Measurements from ENCODE around the gene EXOC6B.

The EXOC6B gene

DNA sequence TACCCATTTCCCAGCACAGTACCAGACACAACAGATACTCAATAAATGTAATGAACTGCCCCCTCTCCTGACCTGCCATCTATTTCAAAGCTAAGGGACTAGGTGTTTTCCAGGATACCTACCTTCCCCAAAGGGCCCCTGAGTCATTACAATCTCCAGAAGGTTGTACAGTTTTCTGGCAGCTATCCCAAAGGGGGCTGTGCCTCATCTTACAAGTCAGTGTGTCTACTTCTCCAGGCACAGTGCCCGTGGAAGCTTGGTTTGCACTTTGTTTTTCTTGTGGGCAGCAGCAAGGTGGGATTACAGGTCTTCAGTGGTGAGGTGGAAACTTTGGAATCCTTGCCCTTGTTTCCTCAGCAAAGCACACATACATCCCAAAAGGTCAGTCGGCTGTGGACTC is 615.4 kb downstream of the EXOC6B start:
- no peak for DNase-seq (ENCODE audit: low spot score)

DNA sequence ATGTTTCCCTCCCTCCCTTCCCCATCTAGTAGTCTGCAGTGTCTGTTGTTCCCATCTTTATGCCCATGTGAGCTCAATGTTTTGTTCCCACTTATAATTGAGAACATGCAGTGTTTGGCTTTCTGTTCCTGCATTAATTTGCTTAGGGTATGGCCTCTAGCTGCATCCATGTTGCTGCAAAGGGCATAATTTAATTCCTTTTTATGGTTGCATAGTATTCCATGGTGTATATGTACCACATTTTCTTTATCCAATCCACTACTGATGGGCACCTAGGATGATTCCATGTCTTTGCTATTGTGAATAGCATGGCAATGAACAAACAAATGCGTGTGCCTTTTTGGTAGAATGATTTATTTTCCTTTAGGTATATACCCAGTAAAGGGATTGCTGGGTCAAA is 617.6 kb downstream of the EXOC6B start:
- no peak for DNase-seq (ENCODE audit: low spot score)

DNA sequence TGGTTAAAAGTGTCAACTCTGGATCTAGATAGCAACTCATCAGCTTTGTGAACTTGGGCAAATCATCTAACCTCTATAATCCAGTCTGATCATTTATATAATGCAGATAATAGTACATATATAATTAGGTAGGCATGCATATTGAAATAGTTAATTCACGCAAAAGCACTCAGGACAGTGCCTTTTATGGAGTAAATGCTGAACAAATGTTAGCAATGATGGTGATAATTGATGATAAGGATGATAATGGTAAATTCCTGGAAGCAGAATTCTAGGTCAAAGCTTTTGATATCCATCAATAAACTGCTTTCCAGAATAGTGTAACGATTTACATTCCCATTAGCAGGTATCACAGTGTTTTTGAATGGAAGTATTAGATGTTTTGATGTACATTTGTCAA is 618.5 kb downstream of the EXOC6B start:
- DNase-seq (ENCODE audit: low spot score): no peak

DNA sequence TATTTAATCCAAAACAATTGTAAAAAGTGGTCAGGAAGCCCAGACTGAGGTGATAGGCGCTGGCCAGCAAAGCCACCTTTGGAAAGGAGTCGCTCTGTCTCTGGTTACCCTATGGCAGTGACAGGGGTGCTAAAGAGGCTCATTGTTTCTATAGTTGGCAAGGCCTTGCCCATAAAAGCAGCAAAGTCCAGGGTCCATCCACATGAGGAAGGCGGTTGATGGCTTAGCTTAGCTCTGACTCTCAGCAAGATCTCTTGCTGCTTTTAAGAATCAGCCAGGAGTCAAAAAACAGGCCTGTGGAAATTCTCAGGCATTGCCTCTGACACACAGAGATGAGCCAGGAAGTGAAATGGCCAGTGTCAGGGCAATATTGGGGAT is 620.3 kb downstream of the EXOC6B start:
- DNase-seq (ENCODE audit: low spot score): no peak

DNA sequence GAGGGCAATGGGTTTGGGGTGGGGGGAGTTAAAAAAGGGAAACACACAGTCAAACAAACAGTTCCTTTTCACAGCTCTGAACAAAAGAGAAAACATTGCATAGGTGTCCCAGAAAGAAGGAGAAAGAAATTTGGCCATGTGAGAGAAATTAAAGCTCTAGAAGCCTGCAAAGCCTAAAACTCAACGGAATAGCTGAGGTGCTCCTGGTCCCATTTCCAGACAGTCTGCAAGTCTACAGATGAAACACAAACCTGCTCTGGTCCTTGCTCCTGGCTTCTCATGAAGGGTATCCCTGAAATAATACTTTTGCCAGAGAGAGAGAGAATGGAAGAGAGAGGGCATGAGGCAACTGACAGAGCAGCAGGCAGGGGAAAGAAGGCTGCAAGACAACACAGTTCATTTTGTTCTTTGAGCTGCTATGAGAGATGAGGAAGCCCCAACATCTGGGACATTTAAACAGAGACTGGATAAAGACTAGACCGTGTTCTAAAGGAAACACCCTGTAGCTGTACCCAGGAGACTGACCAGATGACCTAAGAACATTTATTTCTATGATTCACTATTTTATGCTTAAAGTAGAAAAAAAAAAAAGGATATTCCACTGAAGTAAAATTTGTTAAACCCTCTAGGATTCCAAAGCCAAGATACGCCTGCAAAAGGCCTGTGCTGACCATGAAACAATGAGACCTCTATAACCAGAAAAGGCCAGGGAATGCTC is 620.9 kb downstream of the EXOC6B start:
- no peak for DNase-seq (ENCODE audit: low spot score)

DNA sequence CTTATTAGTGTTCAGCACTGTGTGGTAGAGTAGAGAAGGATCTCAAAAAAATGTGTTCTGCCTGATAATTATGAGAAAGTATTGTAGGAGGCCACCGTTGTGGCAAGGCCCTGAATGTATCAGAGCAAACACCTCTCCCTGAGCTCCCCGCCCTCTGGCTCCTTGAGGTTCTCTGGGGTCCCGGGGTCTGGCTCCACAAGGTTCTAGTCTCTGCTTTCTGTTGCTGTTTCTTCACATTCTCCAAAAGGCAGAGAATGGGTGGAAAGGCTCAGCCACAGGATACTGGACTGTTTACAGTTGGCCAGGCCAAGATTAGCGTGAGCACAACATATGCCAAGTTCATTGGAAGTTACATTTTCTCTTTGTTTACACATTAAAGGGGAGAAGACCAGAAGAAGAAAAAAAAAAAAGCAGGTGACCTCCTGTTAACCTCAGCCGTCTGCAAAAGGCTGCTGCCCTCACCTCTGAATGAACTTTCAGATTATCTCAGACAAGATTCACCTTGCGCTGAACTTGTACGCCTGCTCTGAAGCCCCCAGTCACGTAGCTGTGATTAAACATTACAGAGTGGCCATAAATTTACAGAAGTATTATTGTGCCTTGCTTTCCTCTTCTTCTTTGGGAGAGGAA is 621.6 kb downstream of the EXOC6B start:
- no peak for DNase-seq (ENCODE audit: low spot score)

DNA sequence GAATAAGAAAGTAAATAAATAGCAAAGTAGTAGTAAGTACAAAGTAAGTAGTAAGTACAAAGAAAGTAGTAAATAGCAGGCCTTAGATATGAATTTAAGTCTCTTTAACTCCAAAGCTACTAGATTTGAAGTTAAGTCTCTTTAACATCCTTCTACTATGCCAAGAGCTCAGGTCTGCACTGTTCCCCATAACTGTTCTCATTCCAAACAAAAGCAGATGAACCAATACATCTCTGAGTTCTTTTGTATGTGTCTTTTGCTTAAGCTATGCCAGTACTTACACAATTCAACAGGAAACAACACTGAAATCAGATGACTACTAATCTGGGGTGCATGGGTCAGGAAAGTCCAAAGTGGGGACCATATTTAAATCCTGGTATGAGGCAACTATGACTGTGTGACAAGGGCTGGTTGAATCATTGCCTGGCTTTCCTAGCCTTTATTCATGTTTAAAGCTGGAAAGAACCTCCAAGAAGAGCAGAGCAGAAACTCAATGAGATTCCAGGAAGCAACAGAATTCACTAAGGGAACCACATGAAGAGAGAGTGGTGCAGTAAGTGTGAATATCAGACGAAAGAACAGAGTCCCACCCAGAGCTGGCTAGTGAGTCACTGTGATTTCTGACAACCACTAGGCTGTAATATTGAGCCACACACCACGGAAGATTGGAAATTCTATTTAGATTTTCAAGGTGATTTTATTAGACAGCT is 627.1 kb downstream of the EXOC6B start:
- no peak for DNase-seq (ENCODE audit: low spot score)

DNA sequence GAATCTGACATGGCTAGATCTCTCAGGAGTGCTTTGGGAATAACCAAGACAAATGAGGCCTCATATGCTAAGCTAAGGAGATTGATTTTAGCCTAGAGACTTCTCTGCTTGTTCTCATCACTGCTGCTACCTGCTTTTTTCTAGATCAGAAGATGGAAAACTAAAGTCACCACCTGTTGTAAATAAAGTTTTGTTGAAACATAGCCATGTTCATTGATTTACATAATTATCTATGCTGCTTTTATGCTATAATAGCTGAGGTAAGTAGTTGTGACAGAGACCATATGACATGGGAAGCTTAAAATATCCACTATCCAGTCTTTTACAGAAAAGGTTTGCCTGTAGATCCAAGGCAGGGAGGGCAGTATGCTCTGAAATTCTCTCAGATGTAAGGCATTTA is 632.1 kb downstream of the EXOC6B start:
- DNase-seq (ENCODE audit: low spot score): no peak

DNA sequence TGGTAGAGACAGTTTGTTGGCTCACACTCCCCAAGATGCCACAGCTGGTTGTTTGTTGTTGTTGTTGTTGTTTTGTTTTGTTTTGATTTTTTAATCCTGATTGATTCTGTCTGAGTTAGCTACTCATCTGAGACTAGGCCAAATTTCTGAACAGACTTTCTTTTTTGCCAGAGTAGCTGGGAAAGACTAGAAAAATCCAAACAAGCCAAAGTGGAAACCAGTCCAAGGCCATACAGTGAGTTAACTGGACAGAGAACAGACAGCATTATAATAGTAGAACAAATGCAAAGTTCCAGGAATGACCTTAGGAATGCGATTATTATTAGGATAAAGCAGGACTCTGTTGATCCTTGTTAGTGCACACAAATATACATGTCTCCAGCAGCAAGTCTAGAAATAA is 634.4 kb downstream of the EXOC6B start:
- no peak for DNase-seq (ENCODE audit: low spot score)

DNA sequence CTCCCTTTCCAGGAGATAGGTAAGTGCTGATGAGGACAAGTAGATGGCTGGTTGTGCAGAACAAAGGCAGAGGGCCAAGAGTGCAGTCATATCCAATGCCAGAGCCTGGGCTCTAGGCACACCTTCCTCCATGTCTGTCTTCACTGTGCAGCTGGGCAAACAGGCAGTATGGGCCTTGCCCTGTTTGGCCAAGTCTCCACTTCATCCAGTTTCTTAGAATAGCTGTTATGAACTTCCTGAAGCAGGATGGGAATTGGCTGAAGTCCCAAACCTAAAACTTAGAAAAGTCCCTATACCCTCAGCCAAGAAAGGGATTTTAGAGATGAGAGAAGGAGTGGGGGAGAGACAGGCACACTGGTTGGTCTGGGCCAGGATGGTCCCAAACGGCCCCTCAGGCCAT is 640.6 kb downstream of the EXOC6B start:
- no peak for DNase-seq (ENCODE audit: low spot score)

DNA sequence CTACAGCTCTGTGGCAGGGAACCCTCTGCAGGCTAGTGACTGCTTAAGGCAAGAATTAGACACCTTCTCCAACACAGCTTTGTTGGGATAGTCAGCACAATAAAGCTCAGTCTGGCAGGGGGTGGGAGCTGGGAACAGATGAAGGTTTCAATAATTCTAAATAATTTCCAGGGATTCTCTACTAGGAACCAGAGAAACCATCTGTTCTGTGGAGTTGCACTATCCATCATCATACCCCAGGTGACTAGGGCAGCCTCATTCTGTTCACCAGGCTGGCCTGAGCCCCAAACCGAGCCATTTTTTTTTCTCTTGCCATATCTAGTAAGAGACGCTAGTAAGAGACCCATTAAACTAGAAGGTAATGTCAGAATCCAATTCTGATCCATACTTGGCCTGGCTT is 642.4 kb downstream of the EXOC6B start:
- DNase-seq (ENCODE audit: low spot score): no peak

DNA sequence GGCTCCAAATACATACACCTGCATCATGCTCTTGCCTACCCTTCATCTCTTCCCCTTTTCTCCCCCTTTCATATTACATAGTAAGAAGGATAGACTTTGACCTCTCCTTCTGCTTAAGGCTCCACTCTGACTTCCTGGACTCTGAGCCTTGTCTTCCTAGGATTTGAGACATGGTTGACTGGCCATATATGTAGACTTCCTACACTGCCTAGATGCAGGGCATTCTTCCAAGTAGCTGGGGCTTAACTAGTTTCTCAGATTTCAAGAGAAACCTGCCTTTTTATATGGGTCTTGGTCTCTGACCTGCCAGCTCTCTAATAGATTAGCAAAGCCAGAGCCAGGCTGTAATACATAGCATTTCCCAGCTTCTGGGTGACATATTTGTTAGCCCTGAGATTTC is 642.8 kb downstream of the EXOC6B start:
- DNase-seq (ENCODE audit: low spot score): no peak

DNA sequence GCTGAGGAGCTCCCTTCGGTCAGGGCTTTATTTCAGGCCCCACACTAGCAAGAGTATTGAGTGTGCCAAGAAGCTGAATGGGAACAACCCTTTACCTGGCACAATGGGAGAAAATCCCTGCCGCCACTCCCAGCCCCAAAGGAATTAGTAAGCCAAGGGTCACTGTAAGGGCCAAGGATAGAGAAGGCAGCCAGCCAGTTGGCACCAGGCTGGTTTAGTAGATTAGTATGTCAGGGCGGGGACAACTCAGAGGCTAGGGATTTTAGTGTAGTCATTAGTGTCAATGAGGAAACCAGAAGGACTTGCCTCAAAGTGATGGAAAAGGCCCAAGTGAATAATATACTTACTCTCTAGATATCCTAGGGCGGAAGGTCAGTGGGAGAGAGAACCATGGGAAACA is 643.3 kb downstream of the EXOC6B start:
- DNase-seq (ENCODE audit: low spot score): no peak

DNA sequence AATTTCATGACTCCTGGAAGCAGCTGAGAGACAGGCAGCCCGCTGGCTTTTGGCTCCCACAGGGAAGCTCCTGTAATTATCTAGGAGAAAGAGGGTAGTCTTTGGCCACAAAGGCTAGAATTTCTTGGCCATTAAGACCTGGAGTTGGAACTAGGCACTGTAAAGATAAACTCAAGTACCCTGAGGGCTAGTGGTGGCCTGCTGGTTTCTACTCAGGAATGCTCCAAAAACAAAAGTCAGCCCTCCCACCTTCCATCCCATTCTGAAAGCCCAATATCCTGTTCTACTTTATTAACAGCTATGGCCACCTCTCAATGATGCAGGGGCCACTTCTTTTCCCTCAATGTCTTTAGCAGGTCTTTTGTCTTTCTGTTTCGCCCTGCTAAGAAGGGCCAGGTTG is 644.2 kb downstream of the EXOC6B start:
- no peak for DNase-seq (ENCODE audit: low spot score)

DNA sequence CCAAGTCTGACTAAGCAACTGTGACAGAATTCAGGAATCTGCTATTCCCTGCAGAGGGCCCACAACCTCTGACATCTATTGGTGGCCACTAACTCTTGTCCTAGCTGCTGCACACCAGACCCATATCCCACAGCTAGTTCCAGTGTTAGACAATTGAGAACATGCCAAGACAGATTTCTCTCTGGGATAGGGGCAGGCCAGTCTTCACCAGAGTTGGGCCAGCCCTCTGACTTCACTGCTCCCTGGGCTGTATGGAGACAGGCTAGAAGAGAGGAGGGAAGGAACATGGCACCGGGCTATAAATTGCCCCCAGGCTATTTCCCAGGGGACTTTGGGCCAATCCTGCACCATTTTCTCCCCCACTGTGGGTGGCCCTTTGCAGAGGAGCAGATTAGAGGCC is 645.5 kb downstream of the EXOC6B start:
- DNase-seq (ENCODE audit: low spot score): no peak

DNA sequence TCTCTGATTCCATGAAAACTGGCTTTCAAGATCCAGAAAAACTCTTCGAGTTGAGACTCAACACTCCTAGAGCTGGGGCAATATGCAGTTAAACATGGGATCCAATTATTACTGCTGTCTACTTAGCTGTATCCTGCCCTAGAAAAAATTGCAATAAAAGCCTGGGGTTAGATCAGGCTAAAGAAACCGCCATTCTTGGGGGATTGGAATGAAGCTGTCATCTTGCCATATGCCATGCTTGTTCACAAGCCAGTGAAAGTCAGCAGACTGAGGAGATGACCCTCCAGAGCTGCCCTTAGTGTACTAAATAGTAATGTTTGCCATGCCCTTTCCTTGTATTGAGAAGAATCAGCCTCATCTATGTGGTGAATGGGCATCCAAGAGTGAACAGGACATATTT is 647.3 kb downstream of the EXOC6B start:
- DNase-seq (ENCODE audit: low spot score): no peak

DNA sequence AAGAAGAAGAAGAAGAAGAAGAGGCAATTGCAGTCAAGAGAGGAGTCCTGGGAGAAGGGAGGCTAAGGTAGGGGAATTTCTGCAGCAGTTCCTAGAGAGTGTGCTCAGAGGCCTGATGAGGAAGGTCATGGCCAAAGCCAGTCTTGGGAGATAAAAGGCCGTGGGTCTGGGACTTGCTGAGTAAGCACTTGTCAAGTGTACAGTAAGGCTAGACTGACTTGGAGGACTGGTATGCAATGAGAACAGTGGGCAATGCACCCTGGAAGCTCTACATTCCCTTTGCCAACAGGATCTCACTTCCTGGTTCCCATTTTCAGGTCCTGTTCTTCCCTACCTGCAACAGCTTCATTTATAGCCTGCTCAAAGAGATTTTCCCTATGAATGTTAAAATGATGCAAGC is 649.6 kb downstream of the EXOC6B start:
- DNase-seq (ENCODE audit: low spot score): no peak

DNA sequence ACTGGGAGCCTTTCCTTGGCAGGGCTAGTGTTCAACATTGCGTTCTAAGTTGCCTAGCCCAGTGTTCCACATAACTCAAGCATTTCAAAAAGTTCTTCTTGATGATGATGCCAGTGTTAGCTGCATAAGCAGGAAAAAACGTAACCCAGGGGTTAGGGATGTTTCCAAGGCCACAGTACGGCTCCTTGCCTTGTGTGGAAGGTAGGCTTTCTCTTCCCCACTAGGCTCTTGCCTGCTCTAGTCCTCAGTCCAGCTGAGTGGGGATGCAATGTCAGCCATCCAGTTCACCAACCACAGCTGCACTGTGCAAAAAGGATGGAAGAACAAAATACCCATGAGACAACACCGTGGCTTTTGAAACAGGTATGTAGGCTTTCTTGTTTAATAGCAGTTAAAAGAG is 650.2 kb downstream of the EXOC6B start:
- no peak for DNase-seq (ENCODE audit: low spot score)

DNA sequence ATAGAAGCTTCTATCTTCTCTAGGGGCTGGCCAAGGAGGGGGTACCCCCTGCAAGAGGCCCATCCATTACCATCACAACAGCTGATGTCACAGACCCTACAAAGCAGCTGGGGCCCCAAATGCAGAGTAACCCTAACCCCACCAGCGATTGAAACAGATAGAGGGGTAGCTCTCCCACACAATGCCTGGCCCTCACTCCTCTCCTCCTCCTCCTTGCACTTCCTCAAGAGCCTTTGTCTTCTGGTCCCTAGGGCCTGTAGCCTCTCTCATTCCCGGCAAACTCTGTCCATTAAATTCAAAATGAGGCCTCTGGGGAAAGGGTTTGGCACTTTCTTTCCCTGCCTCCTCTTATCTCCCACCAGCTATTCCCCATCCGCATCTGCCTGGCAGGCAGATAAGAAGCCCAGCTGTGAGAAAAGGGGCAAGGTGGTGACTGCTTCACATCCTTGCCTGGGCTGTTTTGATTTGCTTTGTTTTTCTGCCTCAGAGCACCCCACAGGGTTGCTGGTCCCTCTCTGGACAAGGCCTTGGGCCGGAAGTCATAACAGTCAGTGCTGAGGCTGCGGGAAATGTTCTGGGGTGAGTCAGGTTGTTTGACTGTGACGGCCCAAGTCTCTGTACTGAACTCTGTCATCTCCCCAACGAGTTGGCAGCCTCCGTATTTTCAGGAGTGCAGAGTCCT is 652.1 kb downstream of the EXOC6B start:
- no peak for DNase-seq (ENCODE audit: low spot score)

DNA sequence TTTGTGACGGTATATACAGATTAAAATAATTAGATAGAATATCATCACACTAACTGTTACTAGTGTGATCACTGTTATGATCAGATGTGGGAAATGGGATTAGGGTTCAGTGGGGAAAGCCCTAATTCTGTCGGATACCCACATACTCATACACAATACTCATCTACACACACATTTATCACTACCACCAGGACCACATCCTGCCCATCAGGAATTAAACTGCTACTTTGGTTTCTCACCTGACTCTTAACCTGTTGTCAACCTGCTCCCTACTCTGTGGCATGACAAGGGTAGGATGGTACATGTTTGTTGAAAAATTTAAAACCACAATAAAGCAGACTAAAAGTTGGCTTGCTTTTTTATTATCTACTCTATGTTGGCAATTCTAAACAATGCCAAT is 653.4 kb downstream of the EXOC6B start:
- DNase-seq (ENCODE audit: low spot score): no peak

DNA sequence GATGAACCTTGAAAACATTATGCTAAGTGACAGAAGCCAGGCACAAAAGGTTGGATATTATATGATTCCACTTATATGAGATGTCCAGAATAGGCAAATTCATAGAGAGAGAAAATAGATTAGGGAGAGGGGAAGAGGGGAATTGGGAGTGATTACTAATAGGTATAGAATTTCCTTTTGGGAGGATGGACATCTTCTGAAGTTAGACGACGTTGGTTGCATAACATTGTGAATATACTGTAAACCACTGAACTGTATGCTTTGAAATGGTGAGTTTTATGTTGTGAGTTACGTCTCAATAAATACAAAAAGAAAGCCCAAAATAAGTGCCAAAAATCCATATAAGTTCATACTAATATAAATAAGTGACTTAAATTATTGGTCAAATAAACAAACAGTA is 659.6 kb downstream of the EXOC6B start:
- DNase-seq (ENCODE audit: low spot score): no peak

DNA sequence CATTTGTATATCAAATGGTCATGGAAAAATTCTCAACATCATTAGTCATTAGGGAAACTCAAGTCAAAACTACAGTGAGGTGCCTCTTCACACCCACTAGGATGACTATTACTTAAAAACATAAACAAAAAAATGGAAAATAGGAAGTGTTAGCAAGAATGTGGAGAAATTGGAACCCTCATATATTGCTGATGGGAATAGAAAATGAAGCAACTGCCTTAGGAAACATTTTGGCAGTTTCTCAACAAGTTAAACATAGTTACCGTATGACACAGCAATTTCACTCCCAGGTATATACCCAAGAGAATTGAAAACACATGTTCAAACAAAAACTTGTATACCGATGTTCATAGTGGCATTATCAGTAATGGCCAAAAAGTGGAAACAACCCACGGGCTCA is 660.0 kb downstream of the EXOC6B start:
- DNase-seq (ENCODE audit: low spot score): no peak

DNA sequence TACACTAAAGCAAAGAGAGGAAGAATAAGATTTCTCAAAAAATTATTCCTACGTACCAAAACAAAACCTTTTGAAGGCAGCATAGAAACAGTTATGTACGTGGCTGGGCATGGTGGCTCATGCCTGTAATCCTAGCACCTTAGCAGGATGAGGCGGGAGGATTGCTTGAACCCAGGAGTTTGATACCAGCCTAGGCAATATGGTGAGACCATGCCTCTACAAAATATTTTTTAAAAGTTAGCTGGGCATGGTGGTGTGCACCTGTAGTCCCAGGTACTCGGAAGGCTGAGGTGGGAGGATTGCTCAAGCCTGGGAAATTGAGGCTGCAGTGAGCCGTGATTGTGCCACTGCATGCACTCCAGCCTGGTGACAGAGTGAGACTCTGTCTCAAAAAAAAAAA is 663.3 kb downstream of the EXOC6B start:
- no peak for DNase-seq (ENCODE audit: low spot score)

All from CD4-positive, alpha-beta T cell treated with Interleukin-15 for 4 hours (primary cell).